Hematopoietic multipotent progenitor cell treated with erythropoietin and hydrocortisone succinate and interleukin-3 and kit ligand, for 6 days (in vitro differentiated cells): ENCODE results near the gene ZKSCAN5.
A peak's percentile ranks its signal among the peaks of the same experiment; 100 is the strongest.
"Not testable (repeated sequence)": the region's sequence is repeated elsewhere in the genome, so short reads cannot be mapped to it uniquely, and the experiment has no call there.

Experiments used
- DNase-seq: peaks from one replicate; pipeline ENCODE4 v3.0.0-alpha.2; 2015

Gene ZKSCAN5

GRCh38 chr7:99498546-99498944 lies 5.9 kb upstream of the ZKSCAN5 start:
- DNase-seq: no peak

- DNase-seq: peak; percentile 60
These were observed 5.1 kb upstream of the ZKSCAN5 start for GRCh38 chr7:99499371-99499720.

GRCh38 chr7:99499721-99500636 lies 4.5 kb upstream of the ZKSCAN5 start, which contains the start of gene ZNF394:
ZNF394 (minus strand) TSS chr7:99500281; CDS start chr7:99500093, 188 bp downstream.
- peak; percentile 98 for DNase-seq

- DNase-seq: peak; percentile 17
These were observed 3.8 kb upstream of the ZKSCAN5 start for GRCh38 chr7:99500637-99501009.

- DNase-seq: peak; percentile 36
These were observed 3.2 kb upstream of the ZKSCAN5 start for GRCh38 chr7:99501236-99501635.

GRCh38 chr7:99504281-99504602 lies 220 bp upstream of the ZKSCAN5 start:
- no peak for DNase-seq

- DNase-seq: no peak
These were observed 831 bp downstream of the ZKSCAN5 start for GRCh38 chr7:99505324-99505662.

GRCh38 chr7:99514050-99514449 lies 9.6 kb downstream of the ZKSCAN5 start:
- no peak for DNase-seq

- DNase-seq: no peak
These were observed 16.9 kb downstream of the ZKSCAN5 start for GRCh38 chr7:99521399-99521798.

- DNase-seq: peak; percentile 66
These were observed 21.4 kb downstream of the ZKSCAN5 start for GRCh38 chr7:99525713-99526440.

- no peak for DNase-seq
These were observed 26.9 kb downstream of the ZKSCAN5 start for GRCh38 chr7:99531354-99531765.

GRCh38 chr7:99535667-99536066 lies 31.2 kb downstream of the ZKSCAN5 start:
- DNase-seq: no peak

GRCh38 chr7:99539213-99539811 lies 34.9 kb downstream of the ZKSCAN5 start:
- DNase-seq: no peak

GRCh38 chr7:99540542-99540941 lies 36.1 kb downstream of the ZKSCAN5 start:
- DNase-seq: no peak

- DNase-seq: no peak
These were observed 36.8 kb downstream of the ZKSCAN5 start for GRCh38 chr7:99541212-99541611.

GRCh38 chr7:99543081-99543671 lies 38.7 kb downstream of the ZKSCAN5 start:
- no peak for DNase-seq

- DNase-seq: no peak
These were observed 39.5 kb downstream of the ZKSCAN5 start for GRCh38 chr7:99543916-99544315.

GRCh38 chr7:99545308-99545707 lies 40.8 kb downstream of the ZKSCAN5 start:
- DNase-seq: not testable (repeated sequence)

- DNase-seq: not testable (repeated sequence)
These were observed 45.1 kb downstream of the ZKSCAN5 start for GRCh38 chr7:99549545-99549944.

GRCh38 chr7:99551334-99551733 lies 46.9 kb downstream of the ZKSCAN5 start:
- DNase-seq: peak; percentile 31

GRCh38 chr7:99551767-99552463 lies 47.5 kb downstream of the ZKSCAN5 start, which contains the start of gene FAM200A:
FAM200A (minus strand) TSS chr7:99552114; CDS start chr7:99548407, 3,707 bp downstream.
- DNase-seq: peak; percentile 97

- no peak for DNase-seq
These were observed 48.6 kb downstream of the ZKSCAN5 start for GRCh38 chr7:99553039-99553438.

- no peak for DNase-seq
These were observed 50.5 kb downstream of the ZKSCAN5 start for GRCh38 chr7:99554939-99555338.
